Kidney tubule cell (primary cell): ENCODE data around the gene SSBP4.

Experiments
- DNase-seq: peaks from one replicate; pipeline ENCODE4 v3.0.0-alpha.2; 2018; ENCODE audit warnings: low spot score

SSBP4 gene

GRCh38 chr19:18445262-18445948, 26.2 kb downstream of the SSBP4 start:
- DNase-seq = no peak

- no peak for DNase-seq
Measured at GRCh38 chr19:18446145-18446810, 27.1 kb downstream of the SSBP4 start.

- DNase-seq = no peak
Measured at GRCh38 chr19:18446811-18447359, 27.7 kb downstream of the SSBP4 start.

DNA sequence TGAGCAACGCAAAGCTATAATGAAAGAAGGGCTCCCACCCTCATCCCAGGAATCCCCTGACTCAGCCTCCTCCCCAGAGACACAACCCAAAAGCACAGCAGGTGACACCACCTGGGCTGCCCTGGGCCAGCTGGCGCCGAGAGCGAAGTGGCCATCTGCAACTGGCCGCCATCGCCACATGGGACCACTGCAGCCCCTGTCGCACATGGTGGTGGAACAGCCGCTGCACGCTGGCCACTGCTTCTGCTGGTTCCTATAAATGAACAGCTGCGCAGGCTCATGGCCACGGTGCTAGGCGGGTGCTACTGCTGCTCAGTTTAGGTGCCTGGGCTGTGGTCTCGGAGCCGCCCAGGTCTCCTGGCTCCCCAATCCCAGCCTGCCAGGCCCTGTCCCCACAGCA, 30.4 kb downstream of the SSBP4 start:
- DNase-seq = no peak

GRCh38 chr19:18450021-18450930, 31.1 kb downstream of the SSBP4 start:
- DNase-seq = no peak

DNA sequence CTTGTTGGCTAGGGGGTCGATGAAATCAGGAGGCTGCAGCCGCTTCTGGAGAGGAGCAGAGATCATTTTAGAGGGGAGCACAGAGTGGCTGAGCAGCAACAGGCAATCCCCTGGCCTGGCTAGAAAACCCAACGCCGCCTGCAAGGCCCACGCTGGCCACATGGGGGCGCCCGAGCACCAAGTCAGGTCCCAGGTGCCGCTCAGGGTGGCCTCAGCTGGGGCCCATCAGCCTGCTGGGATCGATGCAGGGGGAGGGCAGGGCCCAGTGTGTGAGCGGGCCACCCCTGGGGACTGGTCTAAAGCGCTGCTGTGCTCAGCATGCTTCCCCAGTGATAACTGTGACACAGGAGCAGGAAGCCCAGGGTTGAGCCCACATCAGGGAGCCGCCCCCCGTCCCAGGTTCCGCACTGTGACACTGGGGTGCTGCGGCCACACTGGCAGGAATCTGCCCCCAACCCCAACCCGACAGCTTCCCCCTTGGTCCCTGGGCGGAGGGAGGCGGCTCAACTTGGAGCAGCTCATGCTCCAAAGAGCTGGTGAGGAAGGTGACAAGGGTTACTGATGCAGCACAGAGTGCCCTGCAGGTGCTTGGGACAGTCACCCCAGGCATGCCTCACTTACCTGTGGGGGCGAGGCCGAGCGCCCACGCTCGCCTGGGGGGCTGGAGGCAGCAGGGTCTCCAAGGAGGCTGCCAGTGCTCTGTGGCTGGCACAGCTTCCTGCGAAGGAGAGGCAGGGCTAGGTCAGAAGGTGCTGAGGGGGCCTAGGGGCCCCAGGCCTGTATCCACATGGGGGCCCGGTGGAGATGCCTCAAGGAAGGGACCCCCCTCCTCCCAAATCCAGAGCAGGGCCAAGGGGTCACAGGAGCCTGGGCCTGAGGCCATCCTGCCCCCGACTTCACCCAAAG, 32.0 kb downstream of the SSBP4 start:
- DNase-seq = peak; percentile 71

DNA sequence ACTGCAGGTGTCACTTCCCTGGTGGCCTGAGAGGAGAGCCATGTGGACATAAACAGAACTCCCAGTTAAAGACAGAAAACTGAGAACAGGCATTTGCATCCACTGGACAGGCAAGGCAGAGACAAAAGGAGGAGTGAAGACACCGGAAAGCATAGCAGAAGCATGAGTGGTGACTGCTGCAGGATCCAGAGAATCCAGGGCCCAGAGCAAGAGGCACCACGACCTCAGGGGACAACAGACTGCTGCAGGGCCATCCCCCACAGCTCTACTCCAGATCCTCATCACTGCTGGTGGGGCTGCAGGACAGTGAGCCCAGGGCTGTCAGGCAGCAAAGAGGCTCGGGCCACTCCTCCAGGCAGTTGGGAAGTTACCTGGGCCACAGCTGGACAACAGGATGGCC, 33.2 kb downstream of the SSBP4 start:
- no peak for DNase-seq

DNA sequence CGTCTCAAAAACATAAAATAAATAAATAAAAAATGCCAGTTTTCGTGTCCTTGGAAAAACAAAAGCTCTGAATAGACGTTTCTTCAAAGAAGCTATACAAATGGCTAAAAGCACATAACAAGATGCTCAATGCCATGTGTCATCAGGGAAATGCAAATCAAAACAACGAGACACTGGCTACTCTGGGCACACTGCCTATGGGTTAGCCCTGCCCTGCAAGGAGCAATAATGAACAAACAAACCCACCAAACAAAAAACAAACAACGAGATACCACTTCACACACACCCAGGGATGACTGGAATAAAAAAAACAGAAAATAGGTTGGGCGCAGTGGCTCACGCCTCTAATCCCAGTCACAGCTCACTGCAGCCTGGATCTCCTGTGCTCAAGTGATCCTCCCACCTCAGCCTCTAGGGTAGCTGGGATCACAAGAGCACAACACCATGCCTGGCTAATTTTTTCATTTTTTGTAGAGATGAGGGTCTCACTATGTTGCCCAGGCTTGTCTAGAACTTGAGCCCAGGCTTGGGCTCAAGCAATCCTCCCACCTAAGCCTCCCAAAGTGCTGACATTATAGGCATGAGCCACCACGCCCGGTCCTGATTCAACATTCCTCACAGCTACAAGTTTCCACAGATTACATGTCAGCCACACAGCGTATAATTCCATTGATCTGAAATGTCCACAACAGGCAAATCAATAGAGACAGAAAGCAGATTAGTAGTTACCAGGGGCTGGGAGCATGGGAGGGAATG, 34.2 kb downstream of the SSBP4 start:
- no peak for DNase-seq

- DNase-seq = no peak
Measured at GRCh38 chr19:18456279-18456678, 37.1 kb downstream of the SSBP4 start.

- DNase-seq = no peak
Measured at GRCh38 chr19:18456974-18457373, 37.8 kb downstream of the SSBP4 start.

- no peak for DNase-seq
Measured at GRCh38 chr19:18457483-18458331, 38.5 kb downstream of the SSBP4 start.

GRCh38 chr19:18460900-18461299, 41.7 kb downstream of the SSBP4 start:
- DNase-seq = no peak

- DNase-seq = no peak
Measured at GRCh38 chr19:18461471-18461870, 42.3 kb downstream of the SSBP4 start.

DNA sequence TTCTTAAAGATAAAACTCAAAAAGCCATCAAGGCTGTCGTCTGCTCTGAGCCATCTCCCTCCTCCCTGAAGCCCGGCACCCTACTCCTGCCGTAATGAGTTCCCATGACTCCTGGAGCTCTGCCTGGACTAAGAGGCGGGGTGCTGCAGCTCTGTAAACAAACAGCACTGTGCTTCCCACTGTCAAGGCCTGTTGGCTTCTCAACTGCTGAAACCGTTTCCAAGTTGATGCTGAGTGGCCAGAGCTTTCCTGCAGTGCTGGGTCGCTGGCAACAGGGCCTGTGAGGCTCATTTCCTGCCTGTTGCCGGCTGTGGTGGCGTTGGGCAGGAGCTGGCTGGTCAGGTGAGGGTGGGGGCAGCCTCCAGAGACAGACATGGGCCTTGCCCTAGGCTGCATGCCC, 45.4 kb downstream of the SSBP4 start:
- DNase-seq = no peak

GRCh38 chr19:18465214-18465963, 46.2 kb downstream of the SSBP4 start:
- no peak for DNase-seq

- no peak for DNase-seq
Measured at GRCh38 chr19:18465964-18466339, 46.8 kb downstream of the SSBP4 start.

DNA sequence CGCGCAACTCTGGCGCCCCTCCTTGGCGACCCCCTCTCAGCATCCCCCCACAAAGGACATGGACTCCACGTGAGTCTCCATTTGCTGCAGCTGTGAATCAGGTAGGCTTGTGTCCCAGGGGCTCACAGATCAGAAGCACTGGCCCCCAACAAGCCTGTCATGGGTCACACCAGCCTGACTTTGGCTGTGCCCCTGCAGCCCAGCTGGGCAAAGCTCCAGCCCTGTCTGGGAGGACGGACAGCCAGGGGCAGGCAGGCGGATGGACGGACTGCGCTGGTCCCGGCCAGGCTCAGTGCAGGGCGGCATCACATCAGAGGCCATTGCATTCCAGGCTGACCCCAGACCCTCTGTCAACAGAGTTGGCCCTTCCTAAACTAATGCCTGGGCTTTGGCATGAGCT, 47.2 kb downstream of the SSBP4 start:
- no peak for DNase-seq

GRCh38 chr19:18467978-18468377, 48.8 kb downstream of the SSBP4 start:
- no peak for DNase-seq

GRCh38 chr19:18468517-18468916, 49.3 kb downstream of the SSBP4 start:
- DNase-seq = peak; percentile 75
